AG04450 (cell line): Measurements from ENCODE around the gene GNAT3. TPM values are rescaled to one million over a fixed set of nuclear protein-coding genes. Genes with fewer than 3 reads are reported as not detected.

Experiments
- CTCF ChIA-PET: fragments of 300-600, 350-600 bp; formaldehyde crosslinking; extraction: SDS; loops from one replicate; lab custom pipeline; 2022; ENCODE audit warnings: antibody characterized with exemption, inconsistent platforms; lab: Charles Lee
- POLR2A ChIA-PET: fragments of 350-600 bp; formaldehyde crosslinking; extraction: SDS; loops from one replicate; lab custom pipeline; 2021; ENCODE audit warnings: antibody characterized with exemption, inconsistent platforms; lab: Yijun Ruan, JAX
- DNase-seq: peaks from one replicate; pipeline ENCODE4 v3.0.0-alpha.2; 2011; ENCODE audit warnings: low read depth, low spot score
- H3K27ac ChIP-seq: one replicate; pipeline ENCODE4 v1.5.1; 2012; ENCODE audit warnings: low read depth, low read length, control low read depth
- H3K27me3 ChIP-seq: one replicate; pipeline ENCODE4 v1.6.0; 2012; ENCODE audit warnings: low read length; ENCODE audit not compliant: control insufficient read depth, insufficient read depth
- H3K4me3 ChIP-seq: 2 replicates; pipeline ENCODE4 v1.5.1; 2011; ENCODE audit warnings: mild to moderate bottlenecking, low read depth, low read length, control low read depth
- H3K9me3 ChIP-seq: 2 replicates; pipeline ENCODE4 v1.5.1; 2012; ENCODE audit warnings: low read length; ENCODE audit not compliant: control insufficient read depth, insufficient read depth
- CTCF ChIP-seq: IDR thresholded peaks from 2 replicates; pipeline ENCODE4 v1.5.1; 2011; ENCODE audit warnings: low read depth, low read length, control low read depth, inconsistent platforms
- polyA plus RNA-seq: library from polyadenylated mRNA; depleted of rRNA; stranded (reverse); fragments of >200 nt; gene quantifications from 2 replicates; pipeline ENCODE4 v1.2.3, GENCODE V29; 2011; rRNA removed

Gene GNAT3
- polyA plus RNA-seq, 1 experiment = not detected

GRCh38 chr7:80412842-80413241 lies 99.0 kb downstream of the GNAT3 start:
- Histone ChIP-seq H3K27ac (no peak overlapping the region), H3K9me3 (no peaks in the 10 kb centered on the region), H3K27me3 (no peaks in the 10 kb centered on the region), H3K4me3 (no peak overlapping the region)
- CTCF ChIA-PET = no interaction called here
- DNase-seq = no peak
- TF ChIP-seq CTCF = no peak
- POLR2A ChIA-PET = no interaction called here

GRCh38 chr7:80411621-80412020 lies 100.2 kb downstream of the GNAT3 start:
- H3K27ac ChIP-seq = no peak overlapping the region

GRCh38 chr7:80410081-80410480 lies 101.8 kb downstream of the GNAT3 start:
- H3K27me3 ChIP-seq = no peaks in the 10 kb centered on the region
- no peak for TF ChIP-seq CTCF
- ChIA-PET CTCF (interaction anchor here (1.0 kb wide), 1 partner anchor 18 kb away, joined by 4 read pairs; no protein-coding TSS in a partner anchor), POLR2A (no interaction called here)
- H3K4me3 ChIP-seq = no peak overlapping the region
- no peaks in the 10 kb centered on the region for H3K9me3 ChIP-seq
- no peak overlapping the region for H3K27ac ChIP-seq
- DNase-seq = no peak

More at GRCh38 chr7:80411621-80412020, 100.2 kb downstream of the GNAT3 start:
- Histone ChIP-seq H3K27me3 (no peaks in the 10 kb centered on the region), H3K4me3 (no peak overlapping the region), H3K9me3 (no peaks in the 10 kb centered on the region)
- no peak for DNase-seq
- POLR2A ChIA-PET = no interaction called here
- no peak for TF ChIP-seq CTCF
- CTCF ChIA-PET = interaction anchor here (0.9 to 1.2 kb wide), 2 partner anchors 14 to 19 kb away, joined by 3 read pairs; no protein-coding TSS in a partner anchor

Other genes with a start within 250 kb of the GNAT3 start
- 0.29 and 0.51 TPM in 2 replicates for gene CD36, start 126.6 kb upstream of the GNAT3 start, polyA plus RNA-seq